ENCODE results near the gene TMEM190. TPM values are rescaled to one million over a fixed set of nuclear protein-coding genes. Genes with fewer than 3 reads are reported as not detected.

Gene TMEM190
- total and polyA plus RNA-seq, 9 donors = 0.72 to 45.1 (median 2.5) TPM; not detected in 4

- peaks cover 12% of the 10 kb centered on the region for H3K4me1 ChIP-seq (ENCODE audit: insufficient read depth)
- H3K36me3 ChIP-seq = no peaks in the 10 kb centered on the region
- 96 to 98% (median 96%) methylated on average over 5 of the region's 5 CpGs for WGBS, 3 donors
- H3K27ac ChIP-seq = no peak overlapping the region
- intact Hi-C loops (cut with DNase I) = loop anchor here in 3 of 4 donors (5.0 to 10.0 kb wide), 4 partner anchors 40 to 123 kb away; no protein-coding TSS in a partner anchor
- TF ChIP-seq EP300 (IDR thresholded peaks at IDR 0.05) (no peak), POLR2A (IDR thresholded peaks at IDR 0.05) (no peak), CTCF (IDR thresholded peaks at IDR 0.05) (no peak)
- H3K4me3 ChIP-seq = no peak overlapping the region
- DNase-seq = no peak
- no peaks in the 10 kb centered on the region for H3K27me3 ChIP-seq
- no peaks in the 10 kb centered on the region for H3K9me3 ChIP-seq
These were observed 5.4 kb downstream of the TMEM190 start for GRCh38 chr19:55382013-55382412.

GRCh38 chr19:55382522-55383054, 6.0 kb downstream of the TMEM190 start:
- DNase-seq = no peak
- no peaks in the 10 kb centered on the region for H3K9me3 ChIP-seq
- TF ChIP-seq POLR2A (IDR thresholded peaks at IDR 0.05) (no peak), CTCF (IDR thresholded peaks at IDR 0.05) (no peak), EP300 (IDR thresholded peaks at IDR 0.05) (no peak)
- intact Hi-C loops (cut with DNase I) = loop anchor here in 3 of 4 donors (5.0 to 10.0 kb wide), 4 partner anchors 40 to 122 kb away; no protein-coding TSS in a partner anchor
- no peaks in the 10 kb centered on the region for H3K27me3 ChIP-seq
- H3K36me3 ChIP-seq = no peaks in the 10 kb centered on the region
- WGBS, 3 donors = 93 to 98% (median 98%) methylated on average over 3 of the region's 3 CpGs
- H3K4me1 ChIP-seq (ENCODE audit: insufficient read depth) = peaks cover 18% of the 10 kb centered on the region
- H3K4me3 ChIP-seq = no peak overlapping the region
- H3K27ac ChIP-seq = no peak overlapping the region

DNA sequence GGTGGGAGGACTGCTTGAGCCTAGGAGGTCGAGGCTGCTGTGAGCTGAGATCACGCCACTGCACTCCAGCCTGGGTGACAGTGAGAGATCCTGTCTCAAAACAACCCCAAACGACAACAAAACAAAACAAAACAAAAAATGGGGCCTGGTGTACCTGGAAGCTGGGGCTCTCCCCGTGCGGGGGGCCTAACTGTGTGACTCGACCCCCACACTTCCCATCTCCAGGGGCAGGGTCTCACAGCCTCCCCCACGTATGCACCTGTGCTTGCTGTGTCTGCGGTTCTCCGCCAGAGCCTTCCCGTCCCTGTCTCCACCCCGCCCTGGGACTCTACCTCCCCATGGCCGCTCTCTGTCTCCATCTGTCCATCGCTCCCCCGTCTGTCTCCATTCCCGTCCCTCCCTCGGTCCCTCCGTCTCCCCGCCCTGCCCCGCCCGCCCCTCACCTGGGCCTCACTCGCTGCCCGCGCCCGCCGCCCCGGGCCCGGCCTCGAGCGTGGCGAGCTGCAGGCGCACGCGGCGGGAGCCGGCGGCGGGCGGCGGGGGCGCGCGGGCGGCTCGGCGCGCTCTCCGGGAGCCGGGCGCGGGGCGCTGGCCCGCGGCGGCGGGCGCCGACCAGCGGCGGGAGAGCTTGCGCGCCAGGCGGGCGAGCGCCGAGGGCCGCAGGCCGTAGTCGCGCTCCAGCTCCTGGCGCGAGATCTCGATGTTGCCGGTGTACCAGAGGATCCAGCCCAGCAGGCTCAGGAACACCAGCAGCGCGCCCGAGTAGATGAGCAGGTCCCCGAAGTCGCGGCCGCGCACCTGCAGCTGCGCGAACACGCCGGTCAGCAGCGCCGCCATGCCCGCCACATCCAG, 6.9 kb downstream of the TMEM190 start:
- peaks cover 26% of the 10 kb centered on the region for H3K4me1 ChIP-seq (ENCODE audit: insufficient read depth)
- no peaks in the 10 kb centered on the region for H3K9me3 ChIP-seq
- intact Hi-C loops (cut with DNase I) = loop anchor here in 3 of 4 donors (5.0 to 10.0 kb wide), 4 partner anchors 41 to 121 kb away; no protein-coding TSS in a partner anchor
- no peak for TF ChIP-seq POLR2A (IDR thresholded peaks at IDR 0.05)
- TF ChIP-seq CTCF (IDR thresholded peaks at IDR 0.05) = peak in 2 of 3 donors; percentile 20 to 34
- 4 to 13% (median 5%) methylated on average over 36 to 88 of the region's 88 CpGs for WGBS, 3 donors
- H3K36me3 ChIP-seq = no peaks in the 10 kb centered on the region
- H3K4me3 ChIP-seq = peak overlapping the region; percentile 56
- H3K27ac ChIP-seq = peak overlapping the region in 1 of 2 donors; percentile 95
- H3K27me3 ChIP-seq = no peaks in the 10 kb centered on the region
- peak; percentile 52 to 76 (median 60) for DNase-seq

DNA sequence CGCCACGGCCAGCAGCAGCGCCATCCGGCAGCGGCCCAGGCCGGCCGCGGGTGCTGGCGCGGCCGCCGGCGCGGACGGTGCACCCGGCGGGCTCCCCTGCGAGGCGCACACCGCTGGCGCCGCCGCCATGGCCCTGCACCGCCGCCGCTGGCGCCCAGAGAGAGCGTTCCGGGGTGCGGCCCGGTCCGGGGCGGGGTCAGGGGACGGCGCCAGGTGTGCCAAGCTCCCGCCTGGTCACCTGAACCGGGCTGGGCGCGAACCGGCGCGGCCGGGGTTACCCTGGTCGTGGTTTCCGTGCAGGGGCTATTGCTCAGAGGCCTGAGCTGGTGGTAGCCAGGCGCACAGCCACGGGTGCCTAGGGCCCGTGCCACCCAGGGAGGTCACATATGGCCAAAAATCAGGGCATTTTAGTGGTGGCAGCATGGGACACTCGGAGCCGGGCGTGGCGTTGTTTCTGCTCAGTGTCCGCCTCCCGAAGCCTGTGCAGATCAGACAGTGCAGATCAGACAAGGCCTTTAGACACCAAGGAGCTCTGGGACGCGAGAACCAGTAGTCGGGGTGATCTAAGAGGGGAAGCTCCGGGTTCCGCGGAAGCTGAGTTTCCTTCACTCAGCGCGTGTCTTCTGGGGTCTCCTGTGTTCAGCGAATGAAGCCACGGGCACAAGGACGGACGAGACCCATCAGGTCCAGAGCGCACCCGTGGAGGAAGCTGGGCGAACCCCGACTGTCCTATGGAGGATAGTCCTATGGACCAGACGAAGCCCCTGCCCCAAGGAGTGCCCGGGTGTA, 7.7 kb downstream of the TMEM190 start, which contains the start of gene TMEM238:
Gene TMEM238 (minus strand): TSS at position 162 of the 789 bp plus-strand sequence. CDS start 33 bp downstream, at position 129.
- 34 to 56% (median 36%) methylated on average over 36 to 72 of the region's 72 CpGs for WGBS, 3 donors
- TF ChIP-seq POLR2A (IDR thresholded peaks at IDR 0.05) (no peak), CTCF (IDR thresholded peaks at IDR 0.05) (no peak)

More for the DNA sequence above, 7.7 kb downstream of the TMEM190 start, which contains the start of gene TMEM238:
- Histone ChIP-seq H3K9me3 (no peaks in the 10 kb centered on the region), H3K36me3 (no peaks in the 10 kb centered on the region), H3K27me3 (no peaks in the 10 kb centered on the region), H3K4me3 (peak within 1 kb of the TSS; percentile 56), H3K4me1 (ENCODE audit: insufficient read depth) (peaks cover 26% of the 10 kb centered on the region), H3K27ac (peak within 1 kb of the TSS; percentile 73 to 95)
- peak in 3 of 5 donors; percentile 63 to 69 (median 63) for DNase-seq
- intact Hi-C loops (cut with DNase I) = loop anchor here in 3 of 4 donors (5.0 to 10.0 kb wide), 4 partner anchors 42 to 120 kb away; no protein-coding TSS in a partner anchor
